H1 (cell line): ENCODE results near the gene CAPZB.

Source experiments
- BCL11A ChIP-seq, 2 experiments: IDR thresholded peaks; one replicate each; pipeline ENCODE4 v1.6.1; 2011; ENCODE audit warnings: low read depth in 2 of 2, low read length in 2 of 2, mild to moderate bottlenecking in 2 of 2
- CTCF ChIP-seq, 3 experiments: IDR thresholded peaks; 1 replicate in 2 of 3; 2 replicates in 1 of 3; pipeline versions ENCODE4 v1.5.1 to v1.6.1; 2011; ENCODE audit warnings: low read length in 3 of 3, mild to moderate bottlenecking in 3 of 3, inconsistent platforms in 2 of 3, low read depth in 1 of 3, moderate library complexity in 1 of 3; ENCODE audit not compliant: insufficient read depth in 1 of 3; ENCODE audit errors: control extremely low read depth in 1 of 3
- EP300 ChIP-seq, 2 experiments: IDR thresholded peaks; 1 replicate in 1 of 2; 2 replicates in 1 of 2; pipeline ENCODE4 v1.6.1; 2011 to 2012; ENCODE audit warnings: low read depth in 2 of 2, low read length in 2 of 2, mild to moderate bottlenecking in 2 of 2, borderline replicate concordance in 1 of 2, inconsistent platforms in 1 of 2, moderate library complexity in 1 of 2
- KDM1A ChIP-seq: fragments of 200-600, 300-600 bp; sonication (generic); IDR thresholded peaks from 2 replicates; pipeline ENCODE4 v1.7.1; 2016; ENCODE audit warnings: mild to moderate bottlenecking, low read length, borderline replicate concordance
- RAD21 ChIP-seq, 2 experiments: IDR thresholded peaks in 1 of 2; conservative IDR thresholded peaks in 1 of 2; 2 replicates each; pipeline ENCODE4 v1.6.1; 2011; ENCODE audit warnings: low read depth in 2 of 2, low read length in 2 of 2, improper control_type of control experiment in 1 of 2, inconsistent platforms in 1 of 2, mild to moderate bottlenecking in 1 of 2, moderate library complexity in 1 of 2
- SIN3A ChIP-seq, 2 experiments: IDR thresholded peaks in 1 of 2; conservative IDR thresholded peaks in 1 of 2; 2 replicates each; pipeline ENCODE4 v1.6.1; 2011 to 2012; ENCODE audit warnings: low read length in 2 of 2, improper control_type of control experiment in 1 of 2, low read depth in 1 of 2, mild to moderate bottlenecking in 1 of 2
- SIRT6 ChIP-seq: IDR thresholded peaks from one replicate; pipeline ENCODE4 v1.7.1; 2012; ENCODE audit warnings: low read length, inconsistent platforms
- TCF12 ChIP-seq: IDR thresholded peaks from 2 replicates; pipeline ENCODE4 v1.6.1; 2011; ENCODE audit warnings: low read depth, mild to moderate bottlenecking, low read length
- TEAD4 ChIP-seq: IDR thresholded peaks from 2 replicates; pipeline ENCODE4 v1.6.1; 2012; ENCODE audit warnings: low read depth, low read length, inconsistent platforms, mixed read lengths
- USF2 ChIP-seq: IDR thresholded peaks from 2 replicates; pipeline ENCODE4 v1.6.1; 2011; ENCODE audit warnings: low read length, improper control_type of control experiment

GRCh38 chr1:19397217-19397945 lies 88.0 kb downstream of the CAPZB start:
- TF ChIP-seq SIN3A (conservative IDR thresholded peaks at IDR 0.05 in 1 of 2, IDR thresholded peaks at IDR 0.05 in 1 of 2; ENCODE audit: low read depth in 1 of 2, low read length in 2 of 2) (no peak), USF2 (no peak), CTCF (IDR thresholded peaks at IDR 0.05; ENCODE audit: control extremely low read depth in 1 of 3, insufficient read depth in 1 of 3, low read depth in 1 of 3, low read length in 3 of 3) (no peak), KDM1A (0 out of 2 replicates have a peak, but pooled peaks have one; percentile 27), EP300 (IDR thresholded peaks at IDR 0.05; ENCODE audit: borderline replicate concordance in 1 of 2, low read depth in 2 of 2, low read length in 2 of 2) (no peak), RAD21 (IDR thresholded peaks at IDR 0.05 in 1 of 2, conservative IDR thresholded peaks at IDR 0.05 in 1 of 2; ENCODE audit: low read depth in 2 of 2, low read length in 2 of 2) (no peak), TCF12 (no peak), BCL11A (IDR thresholded peaks at IDR 0.05; ENCODE audit: low read depth in 2 of 2, low read length in 2 of 2) (no peak), TEAD4 (no peak), SIRT6 (no peak)
